GM12878 (cell line): ENCODE measurements around the gene PKP4.

ENCODE experiments used
- ATF7 ChIP-seq: fragments of 450-650 bp; IDR thresholded peaks from 2 replicates; pipeline ENCODE4 v1.6.1; 2016; ENCODE audit warnings: low read depth, mild to moderate bottlenecking
- CBFB ChIP-seq: IDR thresholded peaks from 2 replicates; pipeline ENCODE4 v1.6.1; 2016; ENCODE audit warnings: antibody characterized with exemption, low read depth
- CEBPB ChIP-seq, 2 experiments: fragments of 150-350 bp in 1 of 2; IDR thresholded peaks; 2 replicates each; pipeline ENCODE4 v1.6.1; 2012 to 2014; ENCODE audit warnings: low read depth in 2 of 2, low read length in 2 of 2, borderline replicate concordance in 1 of 2, inconsistent platforms in 1 of 2
- CTCF ChIP-seq, 3 experiments: IDR thresholded peaks in 2 of 3; conservative IDR thresholded peaks in 1 of 3; 2 replicates each; pipeline ENCODE4 v1.5.1; 2011; ENCODE audit warnings: low read depth in 3 of 3, low read length in 3 of 3, mild to moderate bottlenecking in 3 of 3, control low read depth in 2 of 3, moderate library complexity in 2 of 3, inconsistent platforms in 1 of 3, mixed read lengths in 1 of 3; ENCODE audit not compliant: control insufficient read depth in 2 of 3, insufficient read depth in 1 of 3; ENCODE audit errors: extremely low read depth in 1 of 3
- EZH2 ChIP-seq: IDR thresholded peaks from 2 replicates; pipeline ENCODE4 v1.6.1; 2012; ENCODE audit warnings: low read depth, mild to moderate bottlenecking, control low read depth, inconsistent platforms, low read length, borderline replicate concordance; ENCODE audit not compliant: control insufficient read depth
- FOXM1 ChIP-seq: IDR thresholded peaks from 2 replicates; pipeline ENCODE4 v1.6.1; 2012; ENCODE audit warnings: low read depth, mild to moderate bottlenecking, inconsistent platforms, low read length, moderate library complexity
- POLR2A ChIP-seq: IDR thresholded peaks from 2 replicates; pipeline ENCODE4 v1.6.1; 2011; ENCODE audit warnings: low read depth, mild to moderate bottlenecking, low read length
- SP1 ChIP-seq: IDR thresholded peaks from one replicate; pipeline ENCODE4 v1.6.1; 2011; ENCODE audit warnings: low read depth, low read length
- SREBF2 ChIP-seq: IDR thresholded peaks from 2 replicates; pipeline ENCODE4 v1.6.1; 2012; ENCODE audit warnings: mild to moderate bottlenecking, low read length
- STAT3 ChIP-seq: IDR thresholded peaks from 2 replicates; pipeline ENCODE4 v1.6.1; 2011; ENCODE audit warnings: low read depth, low read length, improper control_type of control experiment
- TF ChIP-seq, protein P1 (sequence below): fragments of 150-350 bp; IDR thresholded peaks from 2 replicates; pipeline ENCODE4 v1.6.1; 2016; ENCODE audit warnings: low read depth, low read length

DNA sequence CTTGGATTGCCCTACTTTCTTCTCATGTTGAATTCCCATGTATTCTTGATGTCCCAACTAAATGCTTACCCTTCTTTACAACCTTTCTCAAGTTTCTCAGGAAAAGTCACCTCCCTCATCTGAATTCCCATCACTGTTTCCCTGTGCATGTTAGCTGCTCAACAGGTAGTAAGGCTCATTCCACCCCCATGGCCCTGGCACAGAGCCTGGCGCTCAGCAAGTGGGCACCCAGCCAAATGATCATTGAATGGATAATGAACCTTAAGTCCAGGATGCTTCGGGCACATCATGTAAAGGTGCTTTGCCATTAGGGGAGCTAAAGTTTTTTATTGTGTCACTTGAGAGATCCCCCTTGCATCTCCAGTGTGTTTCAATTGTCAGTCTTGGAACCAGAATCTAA, 124.0 kb downstream of the PKP4 start:
- TF ChIP-seq CEBPB (IDR thresholded peaks at IDR 0.05; ENCODE audit: borderline replicate concordance in 1 of 2, low read depth in 2 of 2, low read length in 2 of 2) (no peak), POLR2A (no peak), ATF7 (no peak), CBFB (no peak), CTCF (IDR thresholded peaks at IDR 0.05 in 2 of 3, conservative IDR thresholded peaks at IDR 0.05 in 1 of 3; ENCODE audit: control insufficient read depth in 2 of 3, extremely low read depth in 1 of 3, insufficient read depth in 1 of 3, low read depth in 3 of 3, low read length in 3 of 3) (no peak), STAT3 (no peak), FOXM1 (no peak), SP1 (no peak), EZH2 (no peak), SREBF2 (no peak)
- TF ChIP-seq, protein P1, sequence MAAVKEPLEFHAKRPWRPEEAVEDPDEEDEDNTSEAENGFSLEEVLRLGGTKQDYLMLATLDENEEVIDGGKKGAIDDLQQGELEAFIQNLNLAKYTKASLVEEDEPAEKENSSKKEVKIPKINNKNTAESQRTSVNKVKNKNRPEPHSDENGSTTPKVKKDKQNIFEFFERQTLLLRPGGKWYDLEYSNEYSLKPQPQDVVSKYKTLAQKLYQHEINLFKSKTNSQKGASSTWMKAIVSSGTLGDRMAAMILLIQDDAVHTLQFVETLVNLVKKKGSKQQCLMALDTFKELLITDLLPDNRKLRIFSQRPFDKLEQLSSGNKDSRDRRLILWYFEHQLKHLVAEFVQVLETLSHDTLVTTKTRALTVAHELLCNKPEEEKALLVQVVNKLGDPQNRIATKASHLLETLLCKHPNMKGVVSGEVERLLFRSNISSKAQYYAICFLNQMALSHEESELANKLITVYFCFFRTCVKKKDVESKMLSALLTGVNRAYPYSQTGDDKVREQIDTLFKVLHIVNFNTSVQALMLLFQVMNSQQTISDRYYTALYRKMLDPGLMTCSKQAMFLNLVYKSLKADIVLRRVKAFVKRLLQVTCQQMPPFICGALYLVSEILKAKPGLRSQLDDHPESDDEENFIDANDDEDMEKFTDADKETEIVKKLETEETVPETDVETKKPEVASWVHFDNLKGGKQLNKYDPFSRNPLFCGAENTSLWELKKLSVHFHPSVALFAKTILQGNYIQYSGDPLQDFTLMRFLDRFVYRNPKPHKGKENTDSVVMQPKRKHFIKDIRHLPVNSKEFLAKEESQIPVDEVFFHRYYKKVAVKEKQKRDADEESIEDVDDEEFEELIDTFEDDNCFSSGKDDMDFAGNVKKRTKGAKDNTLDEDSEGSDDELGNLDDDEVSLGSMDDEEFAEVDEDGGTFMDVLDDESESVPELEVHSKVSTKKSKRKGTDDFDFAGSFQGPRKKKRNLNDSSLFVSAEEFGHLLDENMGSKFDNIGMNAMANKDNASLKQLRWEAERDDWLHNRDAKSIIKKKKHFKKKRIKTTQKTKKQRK, result no peak
